K562 (cell line): Measurements from ENCODE around the gene SORCS2. TPM values are rescaled to one million over a fixed set of nuclear protein-coding genes. Genes with fewer than 3 reads are reported as not detected.

Source experiments
- ATAC-seq: fragments of 200-7000 bp; cut with Tn5 transposase; 3 replicates; pipeline ENCODE4 v1.9.1; 2020; ENCODE audit warnings: moderate library complexity
- BruUV-seq: library from RNA; stranded (reverse); fragments of 400-500 nt; replicated peaks from 2 replicates; lab custom pipeline; 2021; lab: Mats Ljungman, UMichigan
- CTCF ChIA-PET: fragments of 300-600 bp; formaldehyde crosslinking; extraction: SDS; loops from one replicate; lab custom pipeline; 2021; ENCODE audit warnings: low intra/inter-chr PET ratio; lab: Yijun Ruan, JAX
- POLR2A ChIA-PET: fragments of 300-600, 350-650 bp; sonication (Branson Sonifier 250); formaldehyde crosslinking; extraction: SDS; loops from one replicate; lab custom pipeline; 2021; ENCODE audit warnings: antibody characterized with exemption, inconsistent platforms; lab: Yijun Ruan, JAX
- DNase-seq, 4 experiments: peaks; one replicate each; pipeline versions ENCODE4 v3.0.0 to v3.0.0-alpha.2; 2011 to 2018; ENCODE audit warnings: low spot score in 3 of 4, mixed read lengths in 3 of 4; ENCODE audit errors: extremely low read depth in 1 of 4
- FAIRE-seq: peaks from 2 replicates; lab custom pipeline; 2011; peaks lifted over from hg19 to GRCh38; lab: Jason Lieb, UNC
- H2AFZ ChIP-seq: 2 replicates; pipeline ENCODE4 v1.6.0; 2011; ENCODE audit warnings: low read depth, low read length, control low read depth, inconsistent platforms
- H3K27ac ChIP-seq: fragments of 200-600 bp; 3 replicates; pipeline ENCODE4 v1.8.0; 2011; ENCODE audit warnings: low read depth, mild to moderate bottlenecking, control low read depth, inconsistent platforms, low read length, moderate library complexity, mixed read lengths; ENCODE audit errors: extremely low read depth
- H3K27me3 ChIP-seq, 2 experiments: fragments of 300-600 bp in 1 of 2; 2 replicates in 1 of 2; 3 replicates in 1 of 2; pipeline versions ENCODE4 v1.6.0 to v1.8.0; 2011; ENCODE audit warnings: inconsistent platforms in 2 of 2, low read length in 2 of 2, mild to moderate bottlenecking in 1 of 2, mixed read lengths in 1 of 2, moderate library complexity in 1 of 2; ENCODE audit not compliant: control insufficient read depth in 2 of 2, insufficient read depth in 2 of 2
- H3K36me3 ChIP-seq: fragments of 300-600 bp; 3 replicates; pipeline ENCODE4 v1.8.0; 2011; ENCODE audit warnings: mild to moderate bottlenecking, low read length, inconsistent platforms; ENCODE audit not compliant: control insufficient read depth, insufficient read depth
- H3K4me1 ChIP-seq, 2 experiments: fragments of 200-600 bp in 1 of 2; replicated peaks in 1 of 2; 2 replicates in 1 of 2; 3 replicates in 1 of 2; pipeline versions ENCODE4 v1.5.1 to v1.8.0; 2011; ENCODE audit warnings: inconsistent platforms in 2 of 2, low read length in 2 of 2, mild to moderate bottlenecking in 1 of 2, mixed read lengths in 1 of 2, moderate library complexity in 1 of 2; ENCODE audit not compliant: control insufficient read depth in 2 of 2, insufficient read depth in 2 of 2
- H3K4me2 ChIP-seq: 2 replicates; pipeline ENCODE4 v1.6.1; 2011; ENCODE audit warnings: low read length, control low read depth, inconsistent platforms, mixed read lengths; ENCODE audit not compliant: insufficient read depth
- H3K4me3 ChIP-seq: fragments of 200-600 bp; sonication (generic), shearing (Covaris generic); 2 replicates; pipeline ENCODE4 v1.5.1; 2016; ENCODE audit warnings: control low read depth, inconsistent platforms
- H3K79me2 ChIP-seq: fragments of 200-600 bp; 3 replicates; pipeline ENCODE4 v1.8.0; 2011; ENCODE audit warnings: low read length, inconsistent platforms; ENCODE audit not compliant: control insufficient read depth, insufficient read depth
- H3K9ac ChIP-seq, 2 experiments: 2 replicates each; pipeline versions ENCODE4 v1.6.0 to v1.6.1; 2011; ENCODE audit warnings: low read depth in 2 of 2, low read length in 2 of 2, control low read depth in 1 of 2, inconsistent platforms in 1 of 2, mild to moderate bottlenecking in 1 of 2, mixed read lengths in 1 of 2; ENCODE audit not compliant: insufficient read depth in 1 of 2
- H3K9me1 ChIP-seq: one replicate; pipeline ENCODE4 v1.6.0; 2011; ENCODE audit warnings: inconsistent platforms, mild to moderate bottlenecking, low read length, moderate library complexity; ENCODE audit not compliant: control insufficient read depth, insufficient read depth
- H3K9me3 ChIP-seq: replicated peaks from 2 replicates; pipeline ENCODE4 v1.5.1; 2011; ENCODE audit warnings: low read depth, low read length, inconsistent platforms; ENCODE audit not compliant: control insufficient read depth, insufficient read depth
- H4K20me1 ChIP-seq: replicated peaks from 2 replicates; pipeline ENCODE4 v1.6.1; 2011; ENCODE audit warnings: low read length, inconsistent platforms, mixed read lengths; ENCODE audit not compliant: control insufficient read depth, insufficient read depth
- MYC ChIP-seq, 2 experiments: fragments of 250-450 bp in 1 of 2; sonication (Bioruptor Pico) in 1 of 2; IDR thresholded peaks; 2 replicates each; pipeline versions ENCODE4 v1.5.1 to v1.6.1; 2012 to 2021; ENCODE audit warnings: low read depth in 2 of 2, borderline replicate concordance in 1 of 2, improper control_type of control experiment in 1 of 2, low read length in 1 of 2, mild to moderate bottlenecking in 1 of 2, moderate library complexity in 1 of 2
- RBM25 ChIP-seq: fragments of 200-400 bp; formaldehyde crosslinking; IDR thresholded peaks from 2 replicates; pipeline ENCODE4 v1.6.1; 2018; ENCODE audit warnings: low read length, low read depth, moderate library complexity; ENCODE audit not compliant: severe bottlenecking
- SP1 ChIP-seq: sonication (generic); formaldehyde crosslinking; IDR thresholded peaks from 2 replicates; pipeline ENCODE4 v1.8.1; 2022; ENCODE audit warnings: mild to moderate bottlenecking, missing genetic modification reagents
- ZBTB26 ChIP-seq: fragments of 450-650 bp; formaldehyde crosslinking; IDR thresholded peaks from 2 replicates; pipeline ENCODE4 v1.4.0; 2022; ENCODE audit warnings: missing genetic modification characterization
- ZNF175 ChIP-seq: fragments of 200-800 bp; sonication (Bioruptor generic); IDR thresholded peaks from 2 replicates; pipeline ENCODE4 v1.6.1; 2016; ENCODE audit warnings: low read depth, mild to moderate bottlenecking, missing genetic modification characterization, missing compliant biosample characterization
- WGBS: fragments of 100-300 bp; shearing (Covaris generic); methylation state at CpG from one replicate; pipeline ENCODE4 v1.1.6; 2016; ENCODE audit warnings: low coverage, mixed read lengths; ENCODE audit not compliant: insufficient coverage; ENCODE audit errors: missing lambda C conversion rate; 5-methylcytosine and 5-hydroxymethylcytosine counted together
- in situ Hi-C: fragments of 300-500 bp; cut with MboI; formaldehyde crosslinking; loops from 4 replicates; pipeline ENCODE4 v1.15.0; 2018; ENCODE audit warnings: inconsistent platforms, mixed read lengths
- intact Hi-C: fragments of 100-400 bp; cut with micrococcal nuclease; formaldehyde crosslinking; loops from 2 replicates; pipeline ENCODE4 v1.14.2; 2022
- polyA plus RNA-seq, 8 experiments: library from polyadenylated mRNA; depleted of rRNA in 4 of 8; stranded (reverse) in 5 of 8; unstranded in 3 of 8; fragments of >200 nt; fragmentation: Nextera tagmentation in 2 of 8; fragmentation: Illumina TruSeq in 1 of 8; extraction: Ambion mirVana in 2 of 8; extraction: Trizol in 1 of 8; gene quantifications; 2 replicates each; pipeline versions ENCODE4 v1.2.1 to v1.2.3, GENCODE V29; 2011 to 2014; ENCODE audit warnings: inconsistent platforms in 1 of 8, missing spikeins in 1 of 8
- total RNA-seq, 7 experiments: library from RNA; depleted of rRNA in 6 of 7; stranded (reverse); fragments of >200 nt in 6 of 7; fragmentation: Illumina TruSeq in 2 of 7; extraction: Trizol in 2 of 7; gene quantifications; 2 replicates each; pipeline versions ENCODE4 v1.2.1 to v1.2.3, GENCODE V29; 2011 to 2021; ENCODE audit warnings: low replicate concordance in 1 of 7

Gene SORCS2
- total and polyA plus RNA-seq, 9 of the 15 experiments (the other 6 are each of a cell fraction or from before 2014, with no cell fraction given): not detected

- TF ChIP-seq MYC (IDR thresholded peaks at IDR 0.05; ENCODE audit: low read depth, low read length) (no peak), MYC (CRISPR knock-in tag; IDR thresholded peaks at IDR 0.05; ENCODE audit: borderline replicate concordance, low read depth) (no peak), ZNF175 (CRISPR knock-in tag) (no peak), ZBTB26 (CRISPR knock-in tag) (no peak)
- TF ChIP-seq, all 486 proteins: peak for 0
These were observed 284.5 kb downstream of the SORCS2 start (continued) for GRCh38 chr4:7476820-7477219.

- Histone ChIP-seq H3K4me1 (no peaks in the 10 kb centered on the region), H3K9ac (no peak overlapping the region), H3K36me3 (no peaks in the 10 kb centered on the region), H3K4me2 (no peak overlapping the region), H3K27ac (no peak overlapping the region), H3K9me3 (no peaks in the 10 kb centered on the region), H3K79me2 (no peaks in the 10 kb centered on the region), H2AFZ (no peak overlapping the region), H3K9me1 (no peaks in the 10 kb centered on the region), H3K27me3 (peaks cover under 1 to 67% of the 10 kb centered on the region in 2 experiments; a peak in 3 of 5 replicates), H3K4me3 (no peak overlapping the region), H4K20me1 (0 out of 2 replicates have a peak, but pooled peaks cover 4% of the 10 kb centered on the region)
- 2% methylated on average over 7 of the region's 7 CpGs for WGBS
- no TSS peak for BruUV-seq
- no peak for FAIRE-seq
- in situ Hi-C loops: no loop called here
- ChIA-PET CTCF (no interaction called here), POLR2A (interaction anchor here (0.7 kb wide), 1 partner anchor 50 kb away, joined by 3 read pairs; no protein-coding TSS in a partner anchor)
- TF ChIP-seq RBM25 (peak; percentile 84), SP1 (CRISPR knock-in tag) (no peak)
- ATAC-seq: no peak
- no peak for DNase-seq
- intact Hi-C loops: no loop called here
These were observed 285.4 kb downstream of the SORCS2 start for GRCh38 chr4:7477695-7478094.
